ENCODE data around the gene KNSTRN. TPM values are rescaled to one million over a fixed set of nuclear protein-coding genes. Genes with fewer than 3 reads are reported as not detected.

The KNSTRN gene
- polyA plus RNA-seq, 2 of the 4 experiments (the other 2 are of a cell fraction): 48.0 to 50.3 TPM

GRCh38 chr15:40424483-40425115, 42.1 kb downstream of the KNSTRN start (continued):
- TF ChIP-seq BCL3 (IDR thresholded peaks at IDR 0.05) (no peak), KDM1A (IDR thresholded peaks at IDR 0.05; ENCODE audit: low read depth) (no peak)

GRCh38 chr15:40425681-40426080, 43.2 kb downstream of the KNSTRN start:
- H3K9me3 ChIP-seq: no peaks in the 10 kb centered on the region
- no peak overlapping the region for H3K4me3 ChIP-seq
- ChIA-PET POLR2A (no interaction called here), CTCF (interaction anchor here (1.1 to 8.4 kb wide), 6 partner anchors 57 to 151 kb away, joined by 3 to 59 read pairs (median 28); partner anchors contain the start of gene INAFM2)
- ATAC-seq (no peak), FAIRE-seq (no peak), DNase-seq (ENCODE audit: low read depth in 1 of 2, low spot score in 1 of 2) (no peak)
- TF ChIP-seq BHLHE40 (IDR thresholded peaks at IDR 0.05; ENCODE audit: low read depth, low read length): no peak
- TF ChIP-seq HEYL (CRISPR knock-in tag; IDR thresholded peaks at IDR 0.05): no peak
- no peak for TF ChIP-seq ZFP36 (IDR thresholded peaks at IDR 0.05; ENCODE audit: borderline replicate concordance, partially characterized antibody)
- no peak for TF ChIP-seq NPAS2 (CRISPR knock-in tag; IDR thresholded peaks at IDR 0.05; ENCODE audit: borderline replicate concordance)
- no peak for TF ChIP-seq KDM5A (IDR thresholded peaks at IDR 0.05)
- no peak overlapping the region for H3K27ac ChIP-seq
- H3K4me1 ChIP-seq: peaks cover 4% of the 10 kb centered on the region; the same call in 2 of the 3 replicates
- 82% methylated on average over 5 of the region's 5 CpGs for WGBS (ENCODE audit: missing lambda C conversion rate)
- no peak overlapping the region for H3K4me2 ChIP-seq

GRCh38 chr15:40427188-40427587, 44.7 kb downstream of the KNSTRN start:
- FAIRE-seq (no peak), ATAC-seq (no peak), DNase-seq (ENCODE audit: low read depth in 1 of 2, low spot score in 1 of 2) (no peak)
- Histone ChIP-seq H3K4me2 (no peak overlapping the region), H3K9me3 (no peaks in the 10 kb centered on the region), H3K4me1 (no peaks in the 10 kb centered on the region; the same call in 2 of the 3 replicates), H3K4me3 (no peak overlapping the region), H3K27ac (no peak overlapping the region)
- TF ChIP-seq FOXS1 (CRISPR knock-in tag; IDR thresholded peaks at IDR 0.05) (no peak), ZNF302 (CRISPR knock-in tag; IDR thresholded peaks at IDR 0.05) (no peak), POLR2A (IDR thresholded peaks at IDR 0.05; ENCODE audit: low read length) (no peak), SMC3 (IDR thresholded peaks at IDR 0.05) (no peak), SREBF2 (IDR thresholded peaks at IDR 0.05) (no peak), USF2 (IDR thresholded peaks at IDR 0.05) (no peak), JUNB (IDR thresholded peaks at IDR 0.05) (no peak)
- CTCF ChIA-PET: interaction anchor here (1.0 to 8.4 kb wide), 3 partner anchors 59 to 153 kb away, joined by 3 to 59 read pairs (median 6); partner anchors contain the start of gene INAFM2
- 88% methylated on average over 8 of the region's 9 CpGs for WGBS (ENCODE audit: missing lambda C conversion rate)
- POLR2A ChIA-PET: no interaction called here

- no peak for TF ChIP-seq HES2 (IDR thresholded peaks at IDR 0.05)
- no peak for TF ChIP-seq HOXA7 (CRISPR knock-in tag; IDR thresholded peaks at IDR 0.05)
- CTCF ChIA-PET: interaction anchor here (1.0 to 1.2 kb wide), 3 partner anchors 17 to 154 kb away, joined by 3 read pairs; no protein-coding TSS in a partner anchor
Observed at GRCh38 chr15:40428185-40428584, 45.7 kb downstream of the KNSTRN start.

More at GRCh38 chr15:40428185-40428584, 45.7 kb downstream of the KNSTRN start:
- H3K27ac ChIP-seq: no peak overlapping the region
- POLR2A ChIA-PET: no interaction called here
- H3K4me2 ChIP-seq: no peak overlapping the region
- H3K4me1 ChIP-seq: no peaks in the 10 kb centered on the region; the same call in 2 of the 3 replicates
- H3K4me3 ChIP-seq: no peak overlapping the region
- 73% methylated on average over 4 of the region's 4 CpGs for whole genome bisulfite sequencing (ENCODE audit: missing lambda C conversion rate)
- FAIRE-seq: no peak
- DNase-seq (ENCODE audit: low read depth in 1 of 2, low spot score in 1 of 2): no peak
- no peak for ATAC-seq
- no peaks in the 10 kb centered on the region for H3K9me3 ChIP-seq

Measured in A549 (cell line).